Measurements from ENCODE around the gene KIF22. TPM values are rescaled to one million over a fixed set of nuclear protein-coding genes. Genes with fewer than 3 reads are reported as not detected.

Gene KIF22
- total and polyA plus RNA-seq, 2 donors (not counting 1 experiment from before 2014, with no cell fraction given), result 12.3 to 17.7 TPM

DNA sequence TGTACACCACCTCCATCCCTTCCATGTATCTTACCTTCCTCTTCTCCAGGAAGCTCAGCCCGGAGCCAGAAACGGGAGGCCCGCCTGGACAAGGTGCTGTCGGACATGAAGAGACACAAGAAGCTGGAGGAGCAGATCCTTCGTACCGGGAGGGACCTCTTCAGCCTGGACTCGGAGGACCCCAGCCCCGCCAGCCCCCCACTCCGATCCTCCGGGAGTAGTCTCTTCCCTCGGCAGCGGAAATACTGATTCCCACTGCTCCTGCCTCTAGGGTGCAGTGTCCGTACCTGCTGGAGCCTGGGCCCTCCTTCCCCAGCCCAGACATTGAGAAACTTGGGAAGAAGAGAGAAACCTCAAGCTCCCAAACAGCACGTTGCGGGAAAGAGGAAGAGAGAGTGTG is 29.0 kb downstream of the KIF22 start:
- no peak overlapping the region for H3K9ac ChIP-seq (ENCODE audit: insufficient read depth, low read length)
- H3K36me3 ChIP-seq (ENCODE audit: control insufficient read depth, insufficient read depth, low read length), result peaks cover 9% of the 10 kb centered on the region

DNA sequence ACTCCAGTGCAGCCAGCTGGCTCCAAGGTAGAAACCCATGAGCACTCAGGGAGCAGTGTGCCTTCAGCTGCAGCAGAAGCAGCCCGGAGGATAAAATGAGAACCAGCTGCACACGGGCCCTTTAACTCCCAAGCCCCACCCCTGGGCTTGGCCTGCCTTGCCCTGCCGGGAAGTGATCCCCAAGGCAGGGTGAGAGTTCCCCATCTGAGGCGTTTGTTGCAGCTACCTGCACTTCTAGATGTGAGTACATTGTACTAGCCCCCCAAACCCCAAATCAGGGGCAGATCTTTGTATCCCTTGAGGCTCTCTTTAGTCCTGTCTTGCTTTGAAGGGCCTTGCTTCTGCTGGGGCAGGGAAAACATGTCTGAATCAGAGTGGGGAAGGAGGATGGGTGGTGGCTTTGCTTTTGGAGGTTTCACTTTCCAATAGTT is 29.7 kb downstream of the KIF22 start, which contains the start of gene MVP:
MVP (plus strand) TSS at position 192 of the 431 bp plus-strand sequence. CDS start 10,088 bp downstream, outside the sequence.
- Histone ChIP-seq H3K4me1 (ENCODE audit: control insufficient read depth, extremely low read depth, insufficient read depth, low read length) (peaks cover 30% of the 10 kb centered on the region), H3K79me2 (ENCODE audit: control insufficient read depth, insufficient read depth, low read length) (peaks cover 70% of the 10 kb centered on the region), H3K36me3 (ENCODE audit: control insufficient read depth, insufficient read depth, low read length) (peaks cover 9% of the 10 kb centered on the region), H3K27ac (ENCODE audit: insufficient read depth, low read length) (peak within 1 kb of the TSS; percentile 94), H3K4me3 (replicated peaks in 1 of 4; ENCODE audit: control extremely low read depth in 1 of 4, insufficient read depth in 1 of 4, low read depth in 3 of 4, low read length in 4 of 4) (peak within 1 kb of the TSS; percentile 84 to 100 (median 94)), H3K4me2 (ENCODE audit: extremely low read depth, insufficient read depth, low read length) (peak within 1 kb of the TSS; percentile 100), H2AFZ (ENCODE audit: low read length) (no peak within 1 kb of the TSS), H3K9ac (ENCODE audit: insufficient read depth, low read length) (peak within 1 kb of the TSS; percentile 80), H3K27me3 (ENCODE audit: control insufficient read depth, insufficient read depth, low read length) (no peaks in the 10 kb centered on the region), H3K9me3 (ENCODE audit: control insufficient read depth, insufficient read depth, low read depth, low read length) (no peaks in the 10 kb centered on the region), H4K20me1 (ENCODE audit: control insufficient read depth, extremely low read depth, insufficient read depth, low read length) (no peaks in the 10 kb centered on the region)
- TF ChIP-seq, protein P1, sequence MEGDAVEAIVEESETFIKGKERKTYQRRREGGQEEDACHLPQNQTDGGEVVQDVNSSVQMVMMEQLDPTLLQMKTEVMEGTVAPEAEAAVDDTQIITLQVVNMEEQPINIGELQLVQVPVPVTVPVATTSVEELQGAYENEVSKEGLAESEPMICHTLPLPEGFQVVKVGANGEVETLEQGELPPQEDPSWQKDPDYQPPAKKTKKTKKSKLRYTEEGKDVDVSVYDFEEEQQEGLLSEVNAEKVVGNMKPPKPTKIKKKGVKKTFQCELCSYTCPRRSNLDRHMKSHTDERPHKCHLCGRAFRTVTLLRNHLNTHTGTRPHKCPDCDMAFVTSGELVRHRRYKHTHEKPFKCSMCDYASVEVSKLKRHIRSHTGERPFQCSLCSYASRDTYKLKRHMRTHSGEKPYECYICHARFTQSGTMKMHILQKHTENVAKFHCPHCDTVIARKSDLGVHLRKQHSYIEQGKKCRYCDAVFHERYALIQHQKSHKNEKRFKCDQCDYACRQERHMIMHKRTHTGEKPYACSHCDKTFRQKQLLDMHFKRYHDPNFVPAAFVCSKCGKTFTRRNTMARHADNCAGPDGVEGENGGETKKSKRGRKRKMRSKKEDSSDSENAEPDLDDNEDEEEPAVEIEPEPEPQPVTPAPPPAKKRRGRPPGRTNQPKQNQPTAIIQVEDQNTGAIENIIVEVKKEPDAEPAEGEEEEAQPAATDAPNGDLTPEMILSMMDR (conservative IDR thresholded peaks at IDR 0.05 in 1 of 2, IDR thresholded peaks at IDR 0.05 in 1 of 2; ENCODE audit: low read depth in 1 of 2, low read length in 2 of 2), result no peak
- DNase-seq (ENCODE audit: low read depth in 2 of 2), result peak; percentile 63 to 67

More for the DNA sequence above, 29.0 kb downstream of the KIF22 start:
- Histone ChIP-seq H3K4me2 (ENCODE audit: extremely low read depth, insufficient read depth, low read length) (peak overlapping the region; percentile 94), H3K27ac (ENCODE audit: insufficient read depth, low read length) (peak overlapping the region; percentile 94), H3K4me1 (ENCODE audit: control insufficient read depth, extremely low read depth, insufficient read depth, low read length) (peaks cover 32% of the 10 kb centered on the region), H3K9me3 (ENCODE audit: control insufficient read depth, insufficient read depth, low read depth, low read length) (no peaks in the 10 kb centered on the region), H3K27me3 (ENCODE audit: control insufficient read depth, insufficient read depth, low read length) (no peaks in the 10 kb centered on the region), H2AFZ (ENCODE audit: low read length) (no peak overlapping the region), H3K4me3 (replicated peaks in 1 of 4; ENCODE audit: control extremely low read depth in 1 of 4, insufficient read depth in 1 of 4, low read depth in 3 of 4, low read length in 4 of 4) (peak overlapping the region; percentile 84 to 100 (median 94)), H4K20me1 (ENCODE audit: control insufficient read depth, extremely low read depth, insufficient read depth, low read length) (no peaks in the 10 kb centered on the region), H3K79me2 (ENCODE audit: control insufficient read depth, insufficient read depth, low read length) (peaks cover 68% of the 10 kb centered on the region)
- DNase-seq (ENCODE audit: low read depth in 2 of 2), result no peak
- TF ChIP-seq EZH2 (IDR thresholded peaks at IDR 0.05; ENCODE audit: low read length, missing control alignments), result no peak
- TF ChIP-seq, protein P1 (conservative IDR thresholded peaks at IDR 0.05 in 1 of 2, IDR thresholded peaks at IDR 0.05 in 1 of 2; ENCODE audit: low read depth in 1 of 2, low read length in 2 of 2), result no peak

DNA sequence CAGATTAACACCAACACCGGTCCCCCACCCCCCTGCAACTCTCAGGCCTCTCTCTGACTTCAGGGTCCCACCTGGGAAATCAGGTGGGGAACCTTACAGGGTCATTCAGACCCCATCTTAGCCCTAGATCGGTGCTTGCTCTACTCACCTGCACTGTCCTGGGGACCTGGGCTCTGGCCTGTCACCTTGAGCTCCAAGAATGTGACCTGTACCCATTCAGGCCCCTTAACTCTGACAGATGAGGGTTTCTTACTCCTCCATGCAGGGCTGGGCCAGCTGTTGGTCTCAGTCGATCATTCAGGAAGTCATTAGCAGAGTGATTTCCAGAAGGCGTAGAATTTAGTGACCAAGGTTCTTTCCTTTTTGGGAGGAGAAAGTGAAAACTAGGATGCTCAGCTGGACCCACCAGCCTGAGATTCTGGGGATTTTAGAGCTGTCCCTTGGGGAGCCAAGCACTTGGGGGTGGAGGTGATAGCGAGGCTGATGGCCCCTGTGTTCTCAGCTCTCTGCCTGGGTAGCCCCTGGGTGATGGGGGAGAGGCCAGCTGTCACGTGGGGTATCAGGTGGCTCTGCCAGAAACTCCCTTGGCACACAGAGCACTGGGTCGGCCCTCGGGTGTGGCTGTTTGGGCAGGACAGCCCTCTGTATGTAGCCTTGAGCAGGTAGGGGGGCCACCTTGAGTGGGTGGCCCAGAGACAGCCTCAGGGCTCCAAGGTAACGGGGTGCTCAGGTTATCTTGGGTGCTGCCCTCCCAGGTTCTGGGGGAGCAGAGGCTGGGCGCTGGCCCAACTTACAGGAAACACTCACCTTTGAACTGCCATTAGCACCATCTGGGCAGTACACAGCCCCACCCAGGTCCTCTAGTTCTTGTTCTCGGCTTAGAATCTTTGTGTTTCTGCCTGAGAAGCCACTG is 30.4 kb downstream of the KIF22 start:
- no peaks in the 10 kb centered on the region for H3K27me3 ChIP-seq (ENCODE audit: control insufficient read depth, insufficient read depth, low read length)
- no peak for DNase-seq (ENCODE audit: low read depth in 2 of 2)
- peaks cover 76% of the 10 kb centered on the region for H3K79me2 ChIP-seq (ENCODE audit: control insufficient read depth, insufficient read depth, low read length)
- TF ChIP-seq, protein P1 (conservative IDR thresholded peaks at IDR 0.05 in 1 of 2, IDR thresholded peaks at IDR 0.05 in 1 of 2; ENCODE audit: low read depth in 1 of 2, low read length in 2 of 2), result no peak
- TF ChIP-seq EZH2 (IDR thresholded peaks at IDR 0.05; ENCODE audit: low read length, missing control alignments), result no peak
- peak overlapping the region; percentile 84 to 100 (median 94) for H3K4me3 ChIP-seq (replicated peaks in 1 of 4; ENCODE audit: control extremely low read depth in 1 of 4, insufficient read depth in 1 of 4, low read depth in 3 of 4, low read length in 4 of 4)
- H3K27ac ChIP-seq (ENCODE audit: insufficient read depth, low read length), result peak overlapping the region; percentile 94
- peaks cover 9% of the 10 kb centered on the region for H3K36me3 ChIP-seq (ENCODE audit: control insufficient read depth, insufficient read depth, low read length)
- H3K9me3 ChIP-seq (ENCODE audit: control insufficient read depth, insufficient read depth, low read depth, low read length), result no peaks in the 10 kb centered on the region
- H3K4me2 ChIP-seq (ENCODE audit: extremely low read depth, insufficient read depth, low read length), result peak overlapping the region; percentile 100
- H2AFZ ChIP-seq (ENCODE audit: low read length), result no peak overlapping the region
- H4K20me1 ChIP-seq (ENCODE audit: control insufficient read depth, extremely low read depth, insufficient read depth, low read length), result no peaks in the 10 kb centered on the region
- peaks cover 34% of the 10 kb centered on the region for H3K4me1 ChIP-seq (ENCODE audit: control insufficient read depth, extremely low read depth, insufficient read depth, low read length)
- peak overlapping the region; percentile 80 for H3K9ac ChIP-seq (ENCODE audit: insufficient read depth, low read length)

Measured in fibroblast of lung (primary cell).